A673 (cell line): Measurements from ENCODE around the gene ZNHIT3. TPM values are rescaled to one million over a fixed set of nuclear protein-coding genes. Genes with fewer than 3 reads are reported as not detected.

Experiments
- BruUV-seq: library from RNA; stranded (reverse); fragments of 400-500 nt; replicated peaks from 2 replicates; lab custom pipeline; 2021; lab: Mats Ljungman, UMichigan
- CTCF ChIA-PET: fragments of 300-600 bp; sonication (Branson Sonifier 250); formaldehyde crosslinking; loops from one replicate; lab custom pipeline; 2022; ENCODE audit warnings: antibody characterized with exemption; lab: Charles Lee
- POLR2A ChIA-PET: fragments of 300-600 bp; sonication (Branson Sonifier 250); formaldehyde crosslinking; loops from one replicate; lab custom pipeline; 2022; ENCODE audit warnings: antibody characterized with exemption; ENCODE audit not compliant: low non-redundant PET; lab: Charles Lee
- DNase-seq: peaks from one replicate; pipeline ENCODE4 v3.0.0-alpha.2; 2015; ENCODE audit warnings: low spot score
- H3K27ac ChIP-seq: fragments of 200-600 bp; sonication (generic); 2 replicates; pipeline ENCODE4 v1.5.1; 2016; ENCODE audit warnings: mixed run types, low read depth, mild to moderate bottlenecking, mixed read lengths, antibody characterized with exemption, low read length; ENCODE audit not compliant: poor library complexity, severe bottlenecking
- H3K27me3 ChIP-seq: fragments of 200-600 bp; sonication (generic); replicated peaks from 2 replicates; pipeline ENCODE4 v1.6.1; 2017; ENCODE audit warnings: mixed run types, low read depth, mild to moderate bottlenecking, mixed read lengths, antibody characterized with exemption, low read length; ENCODE audit not compliant: insufficient read depth, poor library complexity
- H3K36me3 ChIP-seq: fragments of 200-600 bp; sonication (generic); 2 replicates; pipeline ENCODE4 v1.6.1; 2016; ENCODE audit warnings: mixed run types, mild to moderate bottlenecking, mixed read lengths, antibody characterized with exemption, low read length; ENCODE audit not compliant: insufficient read depth, poor library complexity, severe bottlenecking
- H3K4me1 ChIP-seq: fragments of 200-600 bp; sonication (generic); 2 replicates; pipeline ENCODE4 v1.6.1; 2017; ENCODE audit warnings: mixed run types, mild to moderate bottlenecking, mixed read lengths, antibody characterized with exemption, low read length; ENCODE audit not compliant: insufficient read depth, poor library complexity, severe bottlenecking
- H3K4me3 ChIP-seq: fragments of 200-600 bp; sonication (generic); 2 replicates; pipeline ENCODE4 v1.5.1; 2016; ENCODE audit warnings: low read depth, mixed run types, mild to moderate bottlenecking, mixed read lengths, low read length; ENCODE audit not compliant: poor library complexity, severe bottlenecking
- H3K9me3 ChIP-seq: fragments of 200-600 bp; sonication (generic); 2 replicates; pipeline ENCODE4 v1.6.1; 2016; ENCODE audit warnings: mixed run types, low read depth, mild to moderate bottlenecking, mixed read lengths, antibody characterized with exemption, low read length; ENCODE audit not compliant: poor library complexity, severe bottlenecking
- EZH2 ChIP-seq: fragments of 200-600 bp; sonication (generic); IDR thresholded peaks from 2 replicates; pipeline ENCODE4 v1.6.1; 2017; ENCODE audit warnings: borderline replicate concordance, low read depth, mild to moderate bottlenecking, mixed read lengths, antibody characterized with exemption, low read length; ENCODE audit not compliant: poor library complexity, severe bottlenecking
- intact Hi-C: fragments of 100-400 bp; cut with micrococcal nuclease; formaldehyde crosslinking; loops from one replicate; pipeline ENCODE4 v1.10.0; 2022; ENCODE audit not compliant: unreplicated experiment
- total RNA-seq: library from RNA; stranded (reverse); gene quantifications from 2 replicates; pipeline ENCODE4 v1.2.3, GENCODE V29; 2021
- TF ChIP-seq, protein P1 (sequence below): fragments of 300-800, 200-600 bp; sonication (generic); conservative IDR thresholded peaks from 2 replicates; pipeline ENCODE4 v1.5.1; 2017; ENCODE audit warnings: low read depth, mild to moderate bottlenecking, antibody characterized with exemption, low read length, moderate library complexity, mixed read lengths

The ZNHIT3 gene
- total RNA-seq, 1 experiment from 2014 or later, result 35.2 TPM

- intact Hi-C loops, result no loop called here
- H3K4me3 ChIP-seq, result no peak overlapping the region
- no peak for DNase-seq
- no peaks in the 10 kb centered on the region for H3K4me1 ChIP-seq
- no TSS peak for BruUV-seq
- no peak overlapping the region for H3K27ac ChIP-seq
- H3K9me3 ChIP-seq, result no peaks in the 10 kb centered on the region
- H3K27me3 ChIP-seq, result peaks cover 48% of the 10 kb centered on the region
- POLR2A ChIA-PET, result no interaction called here
- H3K36me3 ChIP-seq, result no peaks in the 10 kb centered on the region
- TF ChIP-seq, protein P1, sequence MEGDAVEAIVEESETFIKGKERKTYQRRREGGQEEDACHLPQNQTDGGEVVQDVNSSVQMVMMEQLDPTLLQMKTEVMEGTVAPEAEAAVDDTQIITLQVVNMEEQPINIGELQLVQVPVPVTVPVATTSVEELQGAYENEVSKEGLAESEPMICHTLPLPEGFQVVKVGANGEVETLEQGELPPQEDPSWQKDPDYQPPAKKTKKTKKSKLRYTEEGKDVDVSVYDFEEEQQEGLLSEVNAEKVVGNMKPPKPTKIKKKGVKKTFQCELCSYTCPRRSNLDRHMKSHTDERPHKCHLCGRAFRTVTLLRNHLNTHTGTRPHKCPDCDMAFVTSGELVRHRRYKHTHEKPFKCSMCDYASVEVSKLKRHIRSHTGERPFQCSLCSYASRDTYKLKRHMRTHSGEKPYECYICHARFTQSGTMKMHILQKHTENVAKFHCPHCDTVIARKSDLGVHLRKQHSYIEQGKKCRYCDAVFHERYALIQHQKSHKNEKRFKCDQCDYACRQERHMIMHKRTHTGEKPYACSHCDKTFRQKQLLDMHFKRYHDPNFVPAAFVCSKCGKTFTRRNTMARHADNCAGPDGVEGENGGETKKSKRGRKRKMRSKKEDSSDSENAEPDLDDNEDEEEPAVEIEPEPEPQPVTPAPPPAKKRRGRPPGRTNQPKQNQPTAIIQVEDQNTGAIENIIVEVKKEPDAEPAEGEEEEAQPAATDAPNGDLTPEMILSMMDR, result no peak
- TF ChIP-seq EZH2, result no peak
- CTCF ChIA-PET, result no interaction called here
Observed at GRCh38 chr17:36468903-36469635, 17.4 kb upstream of the ZNHIT3 start.

DNA sequence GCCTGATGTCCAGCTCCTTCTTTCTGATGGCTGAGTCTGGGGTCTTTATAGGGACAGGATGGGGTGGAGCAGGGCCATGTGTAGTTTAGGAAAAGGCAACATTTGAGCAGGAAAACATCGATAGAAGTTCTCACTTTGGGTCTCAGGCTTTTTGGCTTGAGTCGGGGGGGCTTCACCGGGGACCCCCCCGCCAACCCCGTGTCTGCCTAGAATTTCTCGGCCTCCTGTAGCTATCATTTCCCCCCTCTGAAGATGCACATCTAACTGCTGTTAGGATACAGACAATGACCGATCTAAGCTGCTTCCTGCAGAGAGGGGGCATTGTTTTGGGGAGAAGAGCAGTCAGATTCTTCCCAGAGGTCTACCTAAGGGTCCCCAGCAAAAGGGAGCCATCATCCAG lies 16.7 kb upstream of the ZNHIT3 start:
- Histone ChIP-seq H3K4me1 (no peaks in the 10 kb centered on the region), H3K27me3 (peaks cover 45% of the 10 kb centered on the region), H3K27ac (no peak overlapping the region), H3K36me3 (no peaks in the 10 kb centered on the region), H3K9me3 (no peaks in the 10 kb centered on the region), H3K4me3 (no peak overlapping the region)
- ChIA-PET POLR2A (no interaction called here), CTCF (no interaction called here)
- BruUV-seq, result no TSS peak
- no peak for TF ChIP-seq EZH2
- TF ChIP-seq, protein P1, result no peak
- intact Hi-C loops, result no loop called here
- DNase-seq, result no peak

DNA sequence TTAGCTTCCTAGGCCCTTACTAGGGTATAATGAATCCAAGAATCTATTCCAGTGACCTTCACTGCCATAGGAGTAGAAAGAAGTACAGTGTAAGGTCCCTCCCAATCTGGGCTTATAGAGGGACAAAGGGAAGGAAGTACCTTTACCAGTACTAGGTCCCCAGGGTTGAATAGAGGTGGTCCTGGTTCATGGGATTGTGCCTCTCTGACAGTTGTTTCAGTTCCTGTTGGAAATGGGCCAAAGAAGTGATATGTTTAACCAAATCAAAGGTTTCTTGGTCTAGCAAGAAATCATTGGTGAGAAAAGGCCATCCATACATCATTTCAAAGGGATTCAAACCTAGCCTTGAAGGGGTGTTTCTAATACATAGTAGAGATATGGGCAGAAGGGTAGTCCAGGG lies 16.0 kb upstream of the ZNHIT3 start:
- H3K4me1 ChIP-seq, result no peaks in the 10 kb centered on the region
- no TSS peak for BruUV-seq
- POLR2A ChIA-PET, result no interaction called here
- no peak overlapping the region for H3K4me3 ChIP-seq
- TF ChIP-seq, protein P1, result no peak
- TF ChIP-seq EZH2, result no peak
- CTCF ChIA-PET, result no interaction called here
- intact Hi-C loops, result no loop called here
- no peaks in the 10 kb centered on the region for H3K36me3 ChIP-seq
- no peak overlapping the region for H3K27ac ChIP-seq
- H3K9me3 ChIP-seq, result no peaks in the 10 kb centered on the region
- H3K27me3 ChIP-seq, result peaks cover 40% of the 10 kb centered on the region
- DNase-seq, result no peak
